ENCODE data around the gene ZNF879.

DNA sequence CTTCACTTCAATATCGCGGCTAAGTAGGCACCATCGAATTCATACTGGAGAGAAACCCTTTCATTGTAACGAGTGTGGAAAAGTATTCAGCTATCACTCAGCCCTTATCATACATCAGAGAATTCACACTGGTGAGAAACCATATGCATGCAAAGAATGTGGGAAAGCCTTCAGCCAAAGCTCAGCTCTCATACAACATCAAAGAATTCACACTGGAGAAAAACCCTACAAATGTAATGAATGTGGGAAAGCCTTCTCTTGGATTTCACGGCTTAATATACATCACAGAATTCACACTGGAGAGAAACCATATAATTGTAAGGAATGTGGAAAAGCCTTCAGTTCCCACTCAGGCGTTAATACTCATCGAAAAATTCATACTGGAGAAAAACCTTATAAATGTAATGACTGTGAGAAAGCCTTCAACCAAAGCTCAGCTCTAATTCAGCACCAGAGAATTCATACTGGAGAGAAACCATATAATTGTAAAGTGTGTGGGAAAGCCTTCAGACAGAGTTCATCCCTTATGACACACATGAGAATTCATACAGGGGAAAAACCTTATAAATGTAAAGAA lies 9.5 kb downstream of the ZNF879 start:
- TF ChIP-seq, protein P1, sequence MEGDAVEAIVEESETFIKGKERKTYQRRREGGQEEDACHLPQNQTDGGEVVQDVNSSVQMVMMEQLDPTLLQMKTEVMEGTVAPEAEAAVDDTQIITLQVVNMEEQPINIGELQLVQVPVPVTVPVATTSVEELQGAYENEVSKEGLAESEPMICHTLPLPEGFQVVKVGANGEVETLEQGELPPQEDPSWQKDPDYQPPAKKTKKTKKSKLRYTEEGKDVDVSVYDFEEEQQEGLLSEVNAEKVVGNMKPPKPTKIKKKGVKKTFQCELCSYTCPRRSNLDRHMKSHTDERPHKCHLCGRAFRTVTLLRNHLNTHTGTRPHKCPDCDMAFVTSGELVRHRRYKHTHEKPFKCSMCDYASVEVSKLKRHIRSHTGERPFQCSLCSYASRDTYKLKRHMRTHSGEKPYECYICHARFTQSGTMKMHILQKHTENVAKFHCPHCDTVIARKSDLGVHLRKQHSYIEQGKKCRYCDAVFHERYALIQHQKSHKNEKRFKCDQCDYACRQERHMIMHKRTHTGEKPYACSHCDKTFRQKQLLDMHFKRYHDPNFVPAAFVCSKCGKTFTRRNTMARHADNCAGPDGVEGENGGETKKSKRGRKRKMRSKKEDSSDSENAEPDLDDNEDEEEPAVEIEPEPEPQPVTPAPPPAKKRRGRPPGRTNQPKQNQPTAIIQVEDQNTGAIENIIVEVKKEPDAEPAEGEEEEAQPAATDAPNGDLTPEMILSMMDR (IDR thresholded peaks at IDR 0.05; ENCODE audit: low read depth, low read length): no peak
- TF ChIP-seq, protein P2, sequence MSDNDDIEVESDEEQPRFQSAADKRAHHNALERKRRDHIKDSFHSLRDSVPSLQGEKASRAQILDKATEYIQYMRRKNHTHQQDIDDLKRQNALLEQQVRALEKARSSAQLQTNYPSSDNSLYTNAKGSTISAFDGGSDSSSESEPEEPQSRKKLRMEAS (IDR thresholded peaks at IDR 0.05; ENCODE audit: low read depth, low read length): no peak
- TF ChIP-seq POLR2A (IDR thresholded peaks at IDR 0.05; ENCODE audit: extremely low read depth, insufficient read length): no peak
- TF ChIP-seq MYC (IDR thresholded peaks at IDR 0.05; ENCODE audit: low read depth, low read length): no peak

Data from NB4 (cell line).